Muscle of leg (tissue), 11 donors: ENCODE data around the gene NYAP2. TPM values are rescaled to one million over a fixed set of nuclear protein-coding genes. Genes with fewer than 3 reads are reported as not detected.

Experiments used
- DNase-seq: peaks from one replicate; pipeline ENCODE4 v3.0.0; 2013
- H3K27ac ChIP-seq: one replicate; pipeline ENCODE4 v1.5.1; 2013; ENCODE audit warnings: mild to moderate bottlenecking, low read length, control low read depth
- H3K27me3 ChIP-seq: one replicate; pipeline ENCODE4 v1.6.1; 2013; ENCODE audit warnings: low read length; ENCODE audit not compliant: control insufficient read depth, insufficient read depth
- H3K36me3 ChIP-seq: one replicate; pipeline ENCODE4 v1.6.1; 2013; ENCODE audit warnings: low read length; ENCODE audit not compliant: control insufficient read depth, insufficient read depth
- H3K4me1 ChIP-seq: one replicate; pipeline ENCODE4 v1.6.1; 2013; ENCODE audit warnings: low read length; ENCODE audit not compliant: control insufficient read depth, insufficient read depth
- H3K4me3 ChIP-seq: one replicate; pipeline ENCODE4 v1.5.1; 2013; ENCODE audit warnings: low read length, control low read depth
- H3K9me3 ChIP-seq: replicated peaks from 2 replicates; pipeline ENCODE4 v1.6.1; 2013; ENCODE audit warnings: low read depth, low read length; ENCODE audit not compliant: control insufficient read depth
- WGBS: methylation state at CpG from one replicate; pipeline ENCODE4 v1.1.5; 2013; ENCODE audit warnings: missing lambda C conversion rate; ENCODE audit not compliant: insufficient coverage; 5-methylcytosine and 5-hydroxymethylcytosine counted together
- polyA plus RNA-seq, 8 donors: library from polyadenylated mRNA; unstranded; fragments of 120-200 nt; gene quantifications; one replicate each; pipeline versions ENCODE4 v1.2.1 to v1.2.3, GENCODE V29; 2013; ENCODE audit warnings: inconsistent platforms in 1 of 8, low replicate concordance in 1 of 8; ENCODE audit not compliant: insufficient read length in 8 of 8, insufficient read depth in 1 of 8
- total RNA-seq: library from RNA; stranded (reverse); fragments of 120-200 nt; gene quantifications from one replicate; pipeline ENCODE4 v1.2.4, GENCODE V29; 2013

NYAP2 gene
- total and polyA plus RNA-seq, 9 donors: 0.05 to 1.4 (median 0.40) TPM

DNA sequence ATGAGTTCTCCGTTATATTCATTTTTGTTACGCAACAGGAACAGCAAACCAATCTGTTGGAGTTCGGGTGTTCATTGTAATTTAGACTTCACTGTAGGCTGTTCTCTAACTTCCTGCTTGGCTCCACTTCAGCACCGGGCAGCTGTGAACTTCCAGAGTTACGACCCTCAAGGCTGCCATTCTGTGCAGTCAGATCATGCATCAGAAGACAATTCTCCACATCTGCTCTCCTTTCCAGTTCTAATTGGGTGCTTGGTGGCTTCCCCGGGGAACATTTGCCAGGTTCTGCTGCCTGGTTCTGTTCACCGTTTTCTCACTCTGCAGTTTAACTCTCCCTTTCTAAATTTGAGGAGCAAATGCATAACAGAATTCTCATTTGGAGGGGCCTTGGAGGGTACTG lies 237.7 kb downstream of the NYAP2 start:
- Histone ChIP-seq H3K9me3 (no peaks in the 10 kb centered on the region), H3K4me1 (no peaks in the 10 kb centered on the region), H3K27me3 (no peaks in the 10 kb centered on the region), H3K27ac (no peak overlapping the region), H3K36me3 (no peaks in the 10 kb centered on the region), H3K4me3 (no peak overlapping the region)
- 35% methylated on average over 5 of the region's 7 CpGs for WGBS
- peak; percentile 33 for DNase-seq

- no CpG with 5 or more reads among the region's 3 CpGs for WGBS
- Histone ChIP-seq H3K4me1 (no peaks in the 10 kb centered on the region), H3K27me3 (no peaks in the 10 kb centered on the region), H3K36me3 (no peaks in the 10 kb centered on the region), H3K4me3 (no peak overlapping the region), H3K27ac (no peak overlapping the region), H3K9me3 (no peaks in the 10 kb centered on the region)
- no peak for DNase-seq
Observed at GRCh38 chr2:225640550-225640949, 241.0 kb downstream of the NYAP2 start.

- H3K27me3 ChIP-seq: no peaks in the 10 kb centered on the region
Observed at GRCh38 chr2:225649274-225649673, 249.8 kb downstream of the NYAP2 start.

DNA sequence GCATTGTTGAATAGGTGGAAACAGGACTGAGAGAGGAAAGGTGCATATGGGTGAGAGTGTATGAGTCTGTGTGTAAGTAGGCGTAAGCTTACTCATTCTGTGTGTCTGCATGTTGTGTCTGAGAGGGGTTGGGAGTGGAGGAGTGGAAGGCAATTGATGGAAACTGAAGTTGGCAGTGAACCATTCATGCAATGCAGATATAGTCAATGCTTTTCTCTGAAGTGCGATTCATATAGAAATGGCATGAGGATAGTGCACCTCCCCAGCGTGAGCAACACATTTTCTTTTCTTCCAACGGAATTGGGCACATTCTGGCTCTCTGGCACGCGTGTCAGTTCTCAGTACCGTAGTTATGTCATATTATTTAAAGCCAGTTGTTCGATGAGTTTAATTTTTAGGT lies 250.5 kb downstream of the NYAP2 start:
- Histone ChIP-seq H3K4me3 (no peak overlapping the region), H3K4me1 (no peaks in the 10 kb centered on the region), H3K27me3 (no peaks in the 10 kb centered on the region), H3K9me3 (no peaks in the 10 kb centered on the region), H3K36me3 (no peaks in the 10 kb centered on the region), H3K27ac (no peak overlapping the region)
- no peak for DNase-seq
- 94% methylated on average over 7 of the region's 8 CpGs for WGBS

More at GRCh38 chr2:225649274-225649673, 249.8 kb downstream of the NYAP2 start:
- Histone ChIP-seq H3K4me3 (no peak overlapping the region), H3K36me3 (no peaks in the 10 kb centered on the region), H3K4me1 (no peaks in the 10 kb centered on the region), H3K27ac (no peak overlapping the region), H3K9me3 (no peaks in the 10 kb centered on the region)
- WGBS: 57% methylated on average over 1 of the region's 4 CpGs
- no peak for DNase-seq

DNA sequence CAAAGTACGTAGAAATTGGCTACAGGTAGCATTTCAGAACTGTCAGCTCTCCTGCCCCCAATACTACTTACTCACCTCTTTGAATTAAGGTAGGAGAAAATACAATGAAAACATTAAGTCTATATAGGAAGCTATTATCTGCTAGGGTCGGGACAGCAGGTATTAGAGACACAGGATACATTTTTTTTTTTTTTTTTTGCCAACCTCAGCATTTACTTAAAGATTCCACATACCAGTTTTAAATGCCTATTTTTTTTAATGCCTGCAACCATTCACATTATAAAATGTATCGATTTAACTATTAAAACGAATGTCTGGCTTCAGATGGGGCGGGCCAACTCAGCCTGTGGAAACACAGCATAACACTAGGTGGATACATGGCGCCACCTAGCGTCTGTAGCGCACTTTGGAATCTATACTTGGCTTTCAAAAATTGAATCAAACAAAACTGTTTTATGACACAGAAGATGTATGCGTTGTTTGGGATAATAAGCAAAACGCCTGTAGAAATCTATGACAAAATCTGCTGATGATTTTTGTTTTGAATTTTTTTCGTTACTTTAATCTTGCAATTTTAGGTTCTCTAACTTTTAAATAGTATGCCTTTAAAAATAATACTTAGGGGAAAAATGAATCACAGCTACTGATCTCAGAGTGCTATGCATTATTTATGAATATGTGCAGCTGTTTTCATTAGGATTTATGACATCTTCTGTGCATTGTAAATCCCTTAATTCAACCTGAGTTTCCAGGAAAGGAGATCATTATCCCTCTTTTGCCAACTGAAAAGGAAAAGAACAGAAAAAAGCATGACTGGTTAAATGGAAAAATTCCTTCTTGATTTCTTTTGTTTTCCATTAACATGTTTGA lies 261.0 kb downstream of the NYAP2 start:
- Histone ChIP-seq H3K36me3 (no peaks in the 10 kb centered on the region), H3K4me1 (peaks cover 3% of the 10 kb centered on the region), H3K27ac (no peak overlapping the region), H3K27me3 (no peaks in the 10 kb centered on the region), H3K9me3 (no peaks in the 10 kb centered on the region), H3K4me3 (no peak overlapping the region)
- peak; percentile 82 for DNase-seq
- WGBS: no CpG with 5 or more reads among the region's 11 CpGs

DNA sequence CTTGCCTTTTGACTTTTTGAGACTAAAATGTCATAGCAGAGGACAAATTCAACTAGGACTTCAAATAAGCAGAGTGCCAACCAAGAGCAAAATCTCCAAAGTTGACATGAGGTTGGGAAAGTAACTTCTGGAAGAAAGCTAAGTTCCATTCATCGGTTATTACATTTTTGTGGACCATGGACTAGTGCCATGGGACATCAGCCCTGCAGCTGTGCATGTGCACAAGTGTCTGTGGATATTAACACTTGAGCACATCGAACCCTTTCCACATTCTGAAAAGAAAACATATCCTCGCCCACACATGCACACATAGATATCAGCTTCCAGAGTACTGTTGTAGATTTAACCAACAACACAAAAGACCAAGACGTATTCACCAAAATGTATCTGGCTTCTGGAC lies 262.6 kb downstream of the NYAP2 start:
- 80% methylated on average over 1 of the region's 4 CpGs for WGBS
- DNase-seq: peak; percentile 54

DNA sequence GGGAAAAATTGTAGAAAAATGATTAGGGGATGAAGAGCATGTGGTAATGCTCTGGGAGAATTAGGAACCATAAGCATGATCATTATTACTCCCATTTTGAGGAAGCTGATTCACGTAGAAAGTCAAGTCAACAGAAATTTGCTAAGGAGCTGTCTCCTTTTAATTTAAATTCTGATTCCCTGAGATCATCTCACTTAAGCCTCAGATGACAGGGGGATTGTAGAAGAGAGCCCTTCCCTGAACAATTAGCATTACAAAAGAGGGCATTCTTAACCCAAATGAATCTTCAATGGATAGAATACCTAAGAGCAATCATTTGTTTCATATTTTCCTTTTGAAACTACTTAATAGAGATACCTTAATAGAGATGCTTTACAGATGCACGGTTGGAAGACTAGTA lies 267.9 kb downstream of the NYAP2 start:
- Histone ChIP-seq H3K27me3 (no peaks in the 10 kb centered on the region), H3K36me3 (no peaks in the 10 kb centered on the region), H3K4me1 (no peaks in the 10 kb centered on the region), H3K4me3 (no peak overlapping the region), H3K27ac (no peak overlapping the region), H3K9me3 (no peaks in the 10 kb centered on the region)
- WGBS: no CpG with 5 or more reads among the region's 2 CpGs
- DNase-seq: no peak

More for the DNA sequence above, 262.6 kb downstream of the NYAP2 start:
- Histone ChIP-seq H3K27me3 (no peaks in the 10 kb centered on the region), H3K4me3 (no peak overlapping the region), H3K4me1 (peaks cover 3% of the 10 kb centered on the region), H3K27ac (no peak overlapping the region), H3K9me3 (no peaks in the 10 kb centered on the region), H3K36me3 (no peaks in the 10 kb centered on the region)

- Histone ChIP-seq H3K36me3 (no peaks in the 10 kb centered on the region), H3K9me3 (no peaks in the 10 kb centered on the region), H3K27ac (no peak overlapping the region), H3K4me1 (no peaks in the 10 kb centered on the region), H3K4me3 (no peak overlapping the region), H3K27me3 (no peaks in the 10 kb centered on the region)
- DNase-seq: peak; percentile 73
- no CpG with 5 or more reads among the region's 2 CpGs for WGBS
Observed at GRCh38 chr2:225668606-225669266, 269.2 kb downstream of the NYAP2 start.

- H3K9me3 ChIP-seq: no peaks in the 10 kb centered on the region
- no peak overlapping the region for H3K4me3 ChIP-seq
- WGBS: no CpG with 5 or more reads among the region's 4 CpGs
- no peaks in the 10 kb centered on the region for H3K4me1 ChIP-seq
- peak; percentile 72 for DNase-seq
- no peak overlapping the region for H3K27ac ChIP-seq
- H3K27me3 ChIP-seq: no peaks in the 10 kb centered on the region
- H3K36me3 ChIP-seq: no peaks in the 10 kb centered on the region
Observed at GRCh38 chr2:225670111-225670974, 270.8 kb downstream of the NYAP2 start.

DNA sequence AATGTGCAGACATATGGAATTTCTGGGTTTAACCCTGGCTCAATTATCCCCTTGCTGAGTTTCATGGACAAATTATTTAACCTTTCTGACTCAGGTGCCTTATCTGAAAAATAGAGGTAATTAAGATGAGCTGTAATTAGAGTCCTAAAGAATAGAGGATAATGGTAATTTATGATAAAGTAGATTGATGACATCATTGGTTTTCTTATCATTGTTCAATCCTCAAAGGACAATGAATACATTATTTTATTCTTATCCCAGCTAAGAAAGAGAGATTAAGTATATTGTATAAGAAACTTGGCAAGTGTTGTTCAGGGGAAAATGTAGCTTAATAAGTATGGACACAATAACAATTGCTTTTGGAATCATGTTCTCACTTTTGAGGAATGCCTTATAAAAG lies 279.3 kb downstream of the NYAP2 start:
- Histone ChIP-seq H3K27me3 (no peaks in the 10 kb centered on the region), H3K4me1 (no peaks in the 10 kb centered on the region), H3K27ac (no peak overlapping the region), H3K4me3 (no peak overlapping the region), H3K36me3 (no peaks in the 10 kb centered on the region), H3K9me3 (no peaks in the 10 kb centered on the region)
- DNase-seq: no peak
